AG09319 (cell line): ENCODE measurements around the gene GAGE12J.
"Not testable (repeated sequence)": the region's sequence is repeated elsewhere in the genome, so short reads cannot be mapped to it uniquely, and the experiment has no call there.

Experiments used
- DNase-seq: peaks from one replicate; pipeline ENCODE4 v3.0.0-alpha.2; 2010; ENCODE audit warnings: low read depth; ENCODE audit errors: extremely low read depth
- CTCF ChIP-seq: IDR thresholded peaks from 2 replicates; pipeline ENCODE4 v1.5.1; 2011; ENCODE audit warnings: low read depth, mild to moderate bottlenecking, inconsistent platforms, low read length, moderate library complexity

The GAGE12J gene

GRCh38 chrX:49300703-49301102, 21.1 kb upstream of the GAGE12J start:
- no peak for TF ChIP-seq CTCF

GRCh38 chrX:49303346-49303745, 18.5 kb upstream of the GAGE12J start, which contains the start of gene GAGE10:
Gene GAGE10, plus strand, starts transcription at chrX:49303646. Its CDS starts 1,214 bp downstream, at chrX:49304860.
- TF ChIP-seq CTCF, result no peak
- no peak for DNase-seq

More at GRCh38 chrX:49300703-49301102, 21.1 kb upstream of the GAGE12J start:
- no peak for DNase-seq

- DNase-seq, result not testable (repeated sequence)
Observed at GRCh38 chrX:49307775-49308174, 14.1 kb upstream of the GAGE12J start.

GRCh38 chrX:49308604-49309269, 13.1 kb upstream of the GAGE12J start:
- no peak for DNase-seq
- no peak for TF ChIP-seq CTCF

- no peak for DNase-seq
- no peak for TF ChIP-seq CTCF
Observed at GRCh38 chrX:49309401-49309981, 12.3 kb upstream of the GAGE12J start.

- no peak for DNase-seq
Observed at GRCh38 chrX:49310371-49310770, 11.5 kb upstream of the GAGE12J start.

GRCh38 chrX:49312176-49312575, 9.7 kb upstream of the GAGE12J start:
- no peak for DNase-seq
- no peak for TF ChIP-seq CTCF

More at GRCh38 chrX:49310371-49310770, 11.5 kb upstream of the GAGE12J start:
- TF ChIP-seq CTCF, result no peak

GRCh38 chrX:49316085-49316484, 5.8 kb upstream of the GAGE12J start:
- DNase-seq, result no peak
- TF ChIP-seq CTCF, result no peak

GRCh38 chrX:49322266-49322665, 429 bp downstream of the GAGE12J start:
- DNase-seq, result not testable (repeated sequence)

- DNase-seq, result not testable (repeated sequence)
Observed at GRCh38 chrX:49323735-49324134, 1.9 kb downstream of the GAGE12J start.

GRCh38 chrX:49330421-49330820, 8.6 kb downstream of the GAGE12J start:
- DNase-seq, result not testable (repeated sequence)

GRCh38 chrX:49331282-49331681, 9.4 kb downstream of the GAGE12J start, which contains the start of gene GAGE13:
Gene GAGE13, plus strand, starts transcription at chrX:49331582. Its CDS starts 1,156 bp downstream, at chrX:49332738.
- not testable (repeated sequence) for DNase-seq
